Mesothelial cell of epicardium (in vitro differentiated cells): ENCODE data around the gene FECH. TPM values are rescaled to one million over a fixed set of nuclear protein-coding genes. Genes with fewer than 3 reads are reported as not detected.
"Not testable (repeated sequence)": the region's sequence is repeated elsewhere in the genome, so short reads cannot be mapped to it uniquely, and the experiment has no call there.

Experiments
- DNase-seq, 2 experiments: peaks; one replicate each; pipeline ENCODE4 v3.0.0; 2021; ENCODE audit warnings: low spot score in 2 of 2; ENCODE audit not compliant: unreplicated experiment in 2 of 2
- H3K27ac Mint-ChIP-seq: 2 replicates; pipeline ENCODE4 v1.8.0; 2021; ENCODE audit warnings: mixed read lengths
- H3K27me3 Mint-ChIP-seq: 2 replicates; pipeline ENCODE4 v1.8.0; 2021; ENCODE audit warnings: low read depth, mixed read lengths
- H3K36me3 Mint-ChIP-seq: 2 replicates; pipeline ENCODE4 v1.8.0; 2021; ENCODE audit warnings: mixed read lengths
- H3K4me1 Mint-ChIP-seq: 2 replicates; pipeline ENCODE4 v1.8.0; 2021; ENCODE audit warnings: mixed read lengths
- H3K4me3 Mint-ChIP-seq: 2 replicates; pipeline ENCODE4 v1.8.0; 2021; ENCODE audit warnings: mild to moderate bottlenecking, moderate library complexity, mixed read lengths
- H3K9me3 Mint-ChIP-seq: 2 replicates; pipeline ENCODE4 v1.8.0; 2021; ENCODE audit warnings: mixed read lengths
- CTCF ChIP-seq: fragments of 200-600 bp; sonication (generic); IDR thresholded peaks from one replicate; pipeline ENCODE4 v1.5.0; 2021; ENCODE audit warnings: antibody characterized with exemption; ENCODE audit not compliant: unreplicated experiment
- total RNA-seq: library from RNA; stranded (reverse); gene quantifications from 3 replicates; pipeline ENCODE4 v1.2.1, GENCODE V29; 2021

FECH gene
- total RNA-seq, 1 donor from 2014 or later = 29.4 TPM

GRCh38 chr18:57533006-57533867 lies 53.3 kb downstream of the FECH start:
- Mint-ChIP-seq H3K27ac (no peak overlapping the region), H3K36me3 (no peaks in the 10 kb centered on the region), H3K4me1 (peaks cover 14% of the 10 kb centered on the region), H3K4me3 (no peak overlapping the region), H3K27me3 (no peaks in the 10 kb centered on the region), H3K9me3 (no peaks in the 10 kb centered on the region)
- no peak for TF ChIP-seq CTCF
- DNase-seq = no peak

GRCh38 chr18:57529151-57529550 lies 57.4 kb downstream of the FECH start:
- Mint-ChIP-seq H3K4me1 (peaks cover 14% of the 10 kb centered on the region), H3K27me3 (peaks cover 4% of the 10 kb centered on the region), H3K9me3 (peaks cover 7% of the 10 kb centered on the region), H3K36me3 (no peaks in the 10 kb centered on the region), H3K4me3 (no peak overlapping the region), H3K27ac (no peak overlapping the region)
- TF ChIP-seq CTCF = no peak
- no peak for DNase-seq

GRCh38 chr18:57527556-57528229 lies 58.8 kb downstream of the FECH start:
- Mint-ChIP-seq H3K36me3 (no peaks in the 10 kb centered on the region), H3K27ac (no peak overlapping the region)

GRCh38 chr18:57523171-57523956 lies 63.1 kb downstream of the FECH start:
- Mint-ChIP-seq H3K9me3 (peaks cover 7% of the 10 kb centered on the region), H3K4me1 (no peaks in the 10 kb centered on the region), H3K36me3 (no peaks in the 10 kb centered on the region), H3K4me3 (no peak overlapping the region), H3K27me3 (peaks cover 23% of the 10 kb centered on the region), H3K27ac (no peak overlapping the region)
- no peak for DNase-seq
- no peak for TF ChIP-seq CTCF

More at GRCh38 chr18:57527556-57528229, 58.8 kb downstream of the FECH start:
- Mint-ChIP-seq H3K4me3 (no peak overlapping the region), H3K4me1 (peaks cover 1% of the 10 kb centered on the region), H3K27me3 (peaks cover 10% of the 10 kb centered on the region), H3K9me3 (peaks cover 7% of the 10 kb centered on the region)
- TF ChIP-seq CTCF = no peak
- no peak for DNase-seq

- not testable (repeated sequence) for H3K9me3 Mint-ChIP-seq, DNase-seq, H3K4me3 Mint-ChIP-seq, H3K4me1 Mint-ChIP-seq, H3K36me3 Mint-ChIP-seq, H3K27ac Mint-ChIP-seq
- H3K27me3 Mint-ChIP-seq = peaks cover 23% of the 10 kb centered on the region
Observed at GRCh38 chr18:57522348-57522747, 64.2 kb downstream of the FECH start.
